HG03521 (cell line): ENCODE results near the gene DCAF15.
"Not testable (repeated sequence)": the region's sequence is repeated elsewhere in the genome, so short reads cannot be mapped to it uniquely, and the experiment has no call there.

ENCODE experiments used
- ATAC-seq: cut with Tn5 transposase; IDR thresholded peaks from one replicate; pipeline ENCODE4 v1.9.1; 2021; ENCODE audit warnings: mild to moderate bottlenecking, moderate library complexity; ENCODE audit not compliant: unreplicated experiment

The DCAF15 gene

DNA sequence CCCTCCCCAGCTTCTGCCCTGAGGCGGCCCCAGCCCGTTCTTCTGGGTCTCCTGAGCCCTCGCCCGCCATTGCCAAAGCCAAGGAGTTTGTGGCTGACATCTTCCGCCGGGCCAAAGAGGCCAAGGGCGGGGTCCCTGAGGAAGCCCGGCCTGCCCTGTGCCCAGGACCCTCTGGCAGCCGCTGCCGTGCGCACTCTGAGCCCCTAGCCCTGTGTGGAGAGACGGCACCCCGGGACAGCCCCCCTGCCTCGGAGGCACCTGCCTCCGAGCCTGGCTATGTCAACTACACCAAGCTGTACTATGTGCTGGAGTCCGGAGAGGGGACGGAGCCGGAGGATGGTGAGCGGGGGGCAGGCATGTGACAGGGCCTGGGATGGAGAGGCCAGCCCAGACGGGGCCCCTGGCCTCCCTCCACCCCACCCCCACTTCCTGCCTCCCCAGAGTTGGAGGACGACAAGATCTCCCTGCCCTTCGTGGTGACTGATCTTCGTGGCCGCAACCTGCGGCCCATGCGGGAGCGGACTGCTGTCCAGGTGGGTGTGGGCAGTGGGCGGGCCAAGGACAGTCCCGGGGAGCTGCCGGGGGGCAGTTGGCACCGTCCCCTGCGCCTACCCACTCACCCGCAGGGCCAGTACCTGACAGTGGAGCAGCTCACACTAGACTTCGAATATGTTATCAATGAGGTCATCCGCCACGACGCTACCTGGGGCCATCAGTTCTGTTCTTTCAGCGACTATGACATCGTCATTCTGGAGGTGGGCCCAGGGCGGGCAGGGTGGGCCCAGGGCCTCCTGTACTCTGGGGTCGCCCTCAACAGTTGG lies 7.0 kb downstream of the DCAF15 start:
- ATAC-seq: no peak

GRCh38 chr19:13959962-13960862 lies 7.9 kb downstream of the DCAF15 start:
- ATAC-seq: no peak

DNA sequence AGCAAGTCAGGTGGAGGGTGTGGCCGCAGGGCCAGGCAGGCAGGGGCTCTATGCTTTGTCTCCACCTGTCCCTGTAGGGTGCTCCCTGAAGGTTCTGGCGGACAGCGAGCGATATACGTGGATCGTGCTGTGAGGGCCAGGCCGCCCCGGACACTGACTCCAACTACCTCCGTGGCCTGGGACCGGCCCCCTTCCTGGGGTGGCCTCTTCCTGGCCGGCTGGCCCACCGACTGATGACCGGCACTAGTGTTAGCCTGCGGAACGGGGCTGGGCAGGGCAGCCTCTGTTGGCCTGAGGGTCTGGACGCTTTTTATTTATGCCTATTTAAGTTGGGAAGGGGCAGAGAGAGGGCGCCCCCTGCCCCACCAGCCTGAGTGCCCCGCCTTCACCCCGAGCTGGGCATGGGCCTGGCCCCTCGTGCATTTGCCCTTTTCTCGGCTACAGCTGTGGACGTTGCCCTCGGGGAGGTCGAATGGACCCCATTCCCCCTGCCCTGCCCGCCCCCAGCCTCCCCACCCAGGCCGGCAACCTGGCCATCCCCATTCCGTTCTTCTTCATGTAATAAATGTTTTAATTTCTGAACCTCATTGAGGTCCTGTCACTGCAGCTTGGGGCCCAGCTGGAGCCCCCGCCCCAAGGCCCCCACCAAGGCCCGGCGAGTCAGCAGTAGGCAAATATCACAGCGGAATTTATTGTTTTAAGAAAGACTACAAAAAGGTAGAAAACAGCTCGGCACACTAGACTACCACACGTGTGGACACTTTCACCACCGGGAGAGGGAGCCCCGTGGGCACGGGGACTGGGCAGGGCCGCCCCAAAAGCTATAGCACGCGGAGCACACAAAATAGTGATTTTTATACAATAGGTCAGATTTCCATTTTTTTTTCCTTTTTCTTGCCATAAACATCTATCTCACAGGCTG lies 8.8 kb downstream of the DCAF15 start:
- ATAC-seq: no peak

DNA sequence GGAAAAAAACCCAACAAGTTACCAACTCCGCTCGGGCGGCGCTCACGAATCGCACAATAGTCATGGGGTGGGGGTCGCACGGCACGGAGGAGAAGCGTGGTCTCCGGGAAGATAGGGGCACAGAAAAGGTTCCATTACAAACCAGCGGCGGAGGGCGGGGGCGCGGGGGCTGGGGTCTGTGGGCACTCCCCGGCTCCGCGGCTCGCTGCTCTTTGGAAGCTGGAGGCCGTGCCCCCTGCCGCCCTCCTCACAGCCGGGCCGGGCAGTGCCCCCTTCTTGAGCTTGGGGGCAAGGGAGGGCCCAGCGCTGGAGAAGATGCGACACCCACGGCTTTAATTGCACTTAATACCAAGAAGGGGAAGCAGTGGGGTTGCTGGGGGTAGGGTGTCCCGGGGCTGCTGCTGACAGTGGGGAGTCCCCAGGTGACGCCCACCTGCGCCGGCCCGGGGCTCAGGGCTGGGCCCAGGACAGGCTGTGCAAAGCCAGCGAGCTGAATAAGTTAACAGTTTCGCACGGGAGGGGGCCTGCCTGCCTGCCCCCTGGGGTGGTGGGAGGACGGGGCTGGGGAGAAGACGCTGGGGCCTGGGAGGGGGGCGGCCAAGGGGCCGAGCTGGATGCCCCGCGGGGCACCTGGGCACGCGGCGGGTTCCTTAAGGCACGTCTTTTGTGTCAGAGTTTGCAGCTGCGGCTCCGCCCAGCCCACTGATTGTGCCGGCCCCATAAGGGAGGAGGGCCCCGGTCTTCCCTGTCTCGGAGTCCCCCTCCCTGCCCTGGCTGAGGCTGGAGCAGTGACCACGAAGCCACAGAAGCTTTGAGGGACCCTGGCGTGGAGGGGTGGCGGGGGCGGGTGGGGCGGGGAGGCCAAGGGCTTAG lies 9.8 kb downstream of the DCAF15 start:
- ATAC-seq: no peak

DNA sequence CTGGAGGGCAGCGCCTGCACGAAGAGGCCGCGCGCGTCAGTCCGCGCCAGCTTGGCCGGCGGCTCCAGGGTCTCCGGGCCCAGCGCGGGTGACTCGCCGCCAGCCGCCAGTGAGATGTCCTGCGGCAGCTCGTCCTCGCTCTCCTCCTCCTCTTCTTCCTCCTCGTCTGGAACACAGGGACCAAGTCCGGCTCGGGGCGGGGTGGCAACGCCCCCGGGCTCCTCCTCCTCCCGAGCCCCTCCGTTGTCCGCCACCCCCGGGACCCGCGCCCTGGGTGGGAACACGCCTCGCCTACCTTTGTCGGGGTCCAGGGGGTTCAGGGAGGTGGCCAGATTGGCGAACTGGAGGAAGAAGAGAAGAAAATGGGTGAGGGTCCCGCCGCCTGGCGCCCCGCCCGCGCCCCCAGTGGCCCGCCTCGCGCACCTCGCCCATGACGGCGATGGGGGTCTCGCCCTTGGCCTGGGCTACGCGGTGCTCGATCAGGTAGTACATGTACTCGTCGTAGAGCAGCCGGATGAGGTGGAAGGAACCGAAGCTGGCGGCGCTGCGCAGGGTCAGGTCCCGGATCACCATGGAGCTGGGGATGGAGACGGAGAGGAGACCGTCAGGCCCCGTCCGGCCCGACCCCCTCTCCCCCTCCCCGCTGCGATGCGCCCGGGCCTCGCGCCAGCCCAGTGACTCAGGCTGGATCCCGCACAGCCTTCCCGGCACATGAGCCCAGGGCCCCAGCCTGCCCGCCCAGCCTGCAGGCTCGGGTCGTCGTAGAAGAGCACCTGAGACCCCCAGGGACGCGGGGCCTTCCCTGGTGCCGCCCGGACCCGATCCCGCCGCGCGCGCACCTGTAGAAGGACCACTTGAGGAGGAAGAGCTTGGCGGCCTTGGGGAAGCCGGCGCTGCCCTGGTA lies 10.6 kb downstream of the DCAF15 start:
- ATAC-seq: no peak

DNA sequence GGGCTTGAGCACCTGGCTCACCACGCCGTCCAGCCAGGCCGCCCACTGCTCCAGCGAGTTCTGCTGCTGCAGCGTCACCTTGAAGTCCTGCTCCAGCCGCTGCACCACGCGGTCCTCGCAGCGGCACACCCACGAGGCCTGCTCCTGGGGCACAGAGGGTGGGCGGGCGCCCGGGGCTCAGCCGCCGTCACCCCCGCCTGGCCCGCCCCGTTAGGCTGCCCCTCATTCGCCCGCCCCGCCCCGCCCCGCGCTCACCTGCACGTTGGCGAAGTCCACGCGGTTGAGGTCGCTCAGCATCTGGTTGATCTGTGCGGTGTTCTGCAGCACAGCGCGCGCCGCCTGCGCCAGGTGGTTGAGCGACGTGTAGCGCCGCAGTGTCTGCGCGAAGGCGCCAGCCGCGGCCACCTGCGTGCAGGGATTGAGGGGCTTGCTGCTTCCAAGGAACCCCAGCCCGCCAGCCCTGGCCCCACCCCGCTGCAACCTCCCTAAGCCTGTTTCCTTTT lies 11.3 kb downstream of the DCAF15 start:
- no peak for ATAC-seq

DNA sequence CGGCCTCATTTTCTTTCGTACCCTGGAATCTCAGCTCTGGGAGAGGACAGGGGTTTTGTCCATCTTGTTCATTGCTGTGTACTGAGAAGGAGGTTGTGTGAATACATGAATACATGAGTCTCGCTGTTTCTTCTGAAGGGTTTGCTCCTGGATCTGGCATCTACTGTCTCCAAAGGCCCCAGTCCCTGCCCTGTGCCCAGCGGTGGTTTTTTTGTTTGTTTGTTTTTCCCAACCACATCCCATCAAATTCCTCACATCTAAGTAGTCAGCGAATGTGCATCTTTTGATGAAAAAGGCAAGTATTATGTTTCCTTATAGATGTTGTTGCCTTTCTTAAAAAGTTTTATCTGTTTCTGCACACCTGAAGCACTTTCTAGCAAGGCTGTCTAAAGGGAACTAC lies 12.5 kb downstream of the DCAF15 start:
- ATAC-seq: no peak

- no peak for ATAC-seq
Measured at GRCh38 chr19:13965377-13965896, 13.1 kb downstream of the DCAF15 start.

- no peak for ATAC-seq
Measured at GRCh38 chr19:13965926-13966683, 13.8 kb downstream of the DCAF15 start.

DNA sequence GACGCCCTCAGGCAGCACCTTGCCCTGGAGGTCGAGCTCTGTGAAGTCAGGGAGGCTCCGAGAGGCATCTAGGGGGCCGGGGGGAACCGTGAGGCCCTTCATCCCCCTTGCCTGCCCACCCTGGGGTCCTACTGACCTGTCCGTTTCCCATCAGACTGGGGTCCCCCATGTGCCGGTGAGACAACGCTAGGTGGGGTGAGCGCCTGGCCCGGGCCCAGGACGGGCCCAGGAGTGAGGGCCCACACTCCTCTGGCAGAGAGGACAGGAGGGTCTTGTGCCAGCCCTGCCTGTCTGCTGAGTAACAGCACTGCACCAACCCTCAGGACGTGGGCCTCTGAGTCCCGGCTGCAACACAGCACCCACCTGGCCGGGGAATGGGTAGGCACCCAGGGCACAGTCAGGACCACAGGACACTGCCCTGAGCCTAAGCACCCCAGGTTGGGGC lies 14.4 kb downstream of the DCAF15 start:
- no peak for ATAC-seq

- not testable (repeated sequence) for ATAC-seq
Measured at GRCh38 chr19:13967206-13967605, 14.9 kb downstream of the DCAF15 start.

- ATAC-seq: no peak
Measured at GRCh38 chr19:13968383-13968935, 16.1 kb downstream of the DCAF15 start.

- ATAC-seq: no peak
Measured at GRCh38 chr19:13968999-13969398, 16.7 kb downstream of the DCAF15 start.

DNA sequence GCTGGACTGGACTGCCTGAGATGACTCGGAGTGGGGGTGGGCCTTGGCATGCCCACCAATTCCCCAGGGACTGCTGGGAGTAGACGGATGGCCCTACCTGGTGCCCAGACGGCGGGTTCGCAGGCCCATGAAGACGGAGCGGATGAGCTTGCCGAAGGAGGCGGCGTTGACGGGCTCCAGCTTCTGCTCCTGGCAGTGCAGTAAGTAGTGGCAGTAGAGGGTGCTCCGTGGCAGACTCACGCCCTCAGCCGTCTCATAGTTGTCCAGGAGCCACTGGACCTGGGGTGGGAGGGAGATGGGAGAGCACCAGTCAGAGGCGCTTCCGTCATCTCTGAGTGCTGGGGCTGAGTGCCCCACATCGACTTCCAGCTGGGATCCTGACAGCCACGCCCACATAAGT lies 17.6 kb downstream of the DCAF15 start:
- no peak for ATAC-seq

DNA sequence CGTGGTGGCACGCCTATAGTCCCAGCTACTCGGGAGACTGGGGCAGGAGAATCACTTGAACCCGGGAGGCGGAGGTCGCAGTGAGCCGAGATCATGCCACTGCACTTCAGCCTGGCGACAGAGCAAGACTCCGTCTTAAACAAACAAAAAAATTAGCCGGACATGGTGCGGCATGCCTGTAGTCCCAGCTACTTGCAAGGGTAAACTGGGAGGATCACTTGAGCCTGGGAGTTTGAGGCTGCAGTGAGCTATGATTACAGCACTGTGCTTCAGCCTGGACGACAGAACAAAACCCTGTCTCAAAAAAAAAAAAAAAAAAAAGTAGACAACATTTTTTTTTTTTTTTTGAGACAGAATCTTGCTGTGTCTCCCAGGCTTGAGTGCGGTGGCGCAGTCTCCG lies 19.6 kb downstream of the DCAF15 start:
- ATAC-seq: not testable (repeated sequence)

DNA sequence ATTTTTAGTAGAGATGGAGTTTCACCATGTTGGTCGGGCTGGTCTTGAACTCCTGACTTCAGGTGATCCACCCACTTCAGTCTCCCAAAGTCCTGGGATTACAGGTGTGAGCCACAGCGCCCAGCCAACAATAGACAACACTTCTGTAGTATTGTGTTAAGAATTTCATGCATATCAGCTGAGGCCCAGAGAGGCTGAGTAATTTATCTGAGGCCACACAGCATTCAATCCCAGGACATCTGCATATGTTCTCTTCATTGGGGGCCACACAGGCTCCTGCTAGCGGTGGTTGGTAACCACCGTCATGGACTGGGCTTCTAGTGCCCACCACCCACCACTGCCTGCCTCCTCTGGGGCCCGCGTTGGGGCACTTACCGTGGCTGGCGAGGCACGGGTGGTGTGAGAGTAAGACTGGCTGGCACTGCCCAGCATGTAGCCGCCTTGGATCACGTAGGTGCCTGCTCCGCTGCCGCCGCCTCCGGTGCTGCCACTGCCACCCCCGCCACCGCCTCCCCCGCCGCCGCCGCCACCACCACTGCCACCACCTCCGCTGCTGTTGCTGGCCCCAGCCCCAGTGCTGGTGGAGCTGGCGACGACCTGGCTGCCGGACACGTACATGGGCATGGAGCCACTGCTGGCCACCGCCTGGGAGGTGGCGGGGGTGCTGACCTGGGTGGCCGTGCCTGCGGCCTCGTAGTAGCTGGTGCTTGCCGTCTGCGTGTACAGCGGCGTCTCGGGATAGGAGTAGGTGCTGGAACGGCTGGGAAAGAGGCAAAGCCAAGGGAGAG lies 20.3 kb downstream of the DCAF15 start:
- ATAC-seq: no peak

DNA sequence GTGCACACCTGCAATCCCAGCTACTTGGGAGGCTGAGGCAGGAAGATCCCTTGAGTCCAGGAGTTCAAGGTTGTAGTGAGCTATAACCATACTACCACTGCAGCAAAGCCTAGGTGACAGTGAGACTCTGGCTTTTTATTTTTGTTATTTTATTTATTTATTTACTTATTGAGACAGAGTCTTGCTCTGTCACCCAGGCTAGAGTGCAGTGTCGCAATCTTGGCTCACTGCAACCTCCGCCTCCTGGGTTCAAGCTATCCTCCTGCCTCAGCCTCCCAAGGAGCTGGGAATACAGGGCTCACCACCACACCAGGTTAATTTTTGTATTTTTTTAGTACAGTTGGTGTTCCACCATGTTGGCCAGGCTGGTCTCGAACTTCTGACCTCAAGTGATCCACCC lies 21.2 kb downstream of the DCAF15 start:
- not testable (repeated sequence) for ATAC-seq
